HG03565 (cell line): ENCODE measurements around the gene RARA.
A peak's percentile ranks its signal among the peaks of the same experiment; 100 is the strongest.

Source experiments
- ATAC-seq: cut with Tn5 transposase; IDR thresholded peaks from one replicate; pipeline ENCODE4 v1.9.1; 2021; ENCODE audit warnings: mild to moderate bottlenecking, moderate library complexity; ENCODE audit not compliant: unreplicated experiment

Gene RARA

GRCh38 chr17:40315678-40316570 is 6.9 kb downstream of the RARA start:
- no peak for ATAC-seq

- no peak for ATAC-seq
These were observed 7.8 kb downstream of the RARA start for GRCh38 chr17:40316571-40317344.

DNA sequence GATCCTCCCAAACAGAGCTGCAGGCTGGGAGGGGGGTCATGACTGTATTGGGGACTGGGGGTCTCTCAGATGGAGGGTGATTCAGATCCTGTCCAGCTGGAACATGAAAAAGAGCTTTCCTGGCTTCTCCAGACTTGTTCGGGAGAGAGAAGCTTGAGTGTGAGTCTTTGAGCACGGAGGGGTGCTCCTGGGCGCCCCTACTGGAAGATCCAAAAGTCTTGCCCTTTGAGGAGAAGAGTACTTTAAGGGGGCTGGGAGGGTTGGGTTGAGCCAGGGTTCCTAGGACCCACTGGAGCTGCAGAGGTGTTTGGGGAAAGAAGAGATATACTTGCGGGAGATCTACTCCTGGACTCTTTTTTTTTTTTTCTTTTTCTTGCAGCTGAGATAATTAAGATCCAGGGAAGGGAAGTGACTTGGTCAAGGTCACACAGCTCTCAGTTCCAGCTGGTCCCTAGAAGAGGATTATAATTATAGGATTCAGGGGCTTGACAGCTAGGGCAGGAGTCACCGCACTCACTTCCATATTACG is 8.4 kb downstream of the RARA start:
- ATAC-seq: no peak

DNA sequence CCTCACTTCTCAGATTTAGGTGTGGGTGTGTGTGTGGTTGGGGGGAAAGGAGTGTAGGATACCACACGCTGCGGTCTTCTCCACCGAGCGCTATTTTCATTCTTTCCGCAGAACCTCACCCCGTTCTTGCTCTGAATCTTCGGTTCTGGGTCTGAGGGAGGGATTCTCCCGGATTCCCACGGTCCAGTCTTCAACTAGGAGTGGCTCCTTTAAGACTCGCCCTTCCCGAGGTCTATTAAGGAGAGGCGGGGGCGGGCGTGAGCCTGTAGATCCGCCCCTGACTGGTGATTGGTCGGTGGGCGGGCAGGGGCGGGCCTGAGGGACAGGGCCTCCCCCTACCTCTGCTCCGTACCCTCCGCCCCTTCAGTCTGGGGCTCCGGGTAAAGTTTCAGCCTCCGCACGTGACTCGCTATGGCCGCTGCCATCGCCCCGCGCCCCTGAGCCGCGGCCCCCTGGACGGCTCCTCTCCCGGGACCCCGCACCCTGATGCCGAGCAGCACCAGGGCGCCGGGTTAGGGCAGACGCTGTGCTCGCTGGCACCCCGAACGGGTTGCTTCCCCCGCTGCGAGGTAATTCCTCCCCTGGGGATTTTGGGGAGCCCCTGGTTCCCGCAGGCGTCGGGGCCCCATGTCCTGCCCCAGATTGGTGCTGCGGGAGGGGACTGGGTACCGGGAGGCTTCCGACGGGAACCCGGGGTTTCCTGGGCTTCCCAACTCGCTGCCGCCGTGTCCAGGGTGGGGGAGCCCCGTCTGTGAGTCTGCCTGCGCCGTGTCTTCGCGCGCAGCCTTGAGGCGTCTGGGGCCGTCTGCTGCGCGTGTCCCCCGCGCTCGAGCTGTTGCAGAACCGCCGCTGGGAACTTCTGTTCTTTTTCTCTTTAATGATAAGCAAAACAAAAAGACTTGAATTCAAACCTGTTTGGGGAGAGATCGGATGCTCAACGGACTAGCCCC is 9.2 kb downstream of the RARA start:
- peak; percentile 52 for ATAC-seq

DNA sequence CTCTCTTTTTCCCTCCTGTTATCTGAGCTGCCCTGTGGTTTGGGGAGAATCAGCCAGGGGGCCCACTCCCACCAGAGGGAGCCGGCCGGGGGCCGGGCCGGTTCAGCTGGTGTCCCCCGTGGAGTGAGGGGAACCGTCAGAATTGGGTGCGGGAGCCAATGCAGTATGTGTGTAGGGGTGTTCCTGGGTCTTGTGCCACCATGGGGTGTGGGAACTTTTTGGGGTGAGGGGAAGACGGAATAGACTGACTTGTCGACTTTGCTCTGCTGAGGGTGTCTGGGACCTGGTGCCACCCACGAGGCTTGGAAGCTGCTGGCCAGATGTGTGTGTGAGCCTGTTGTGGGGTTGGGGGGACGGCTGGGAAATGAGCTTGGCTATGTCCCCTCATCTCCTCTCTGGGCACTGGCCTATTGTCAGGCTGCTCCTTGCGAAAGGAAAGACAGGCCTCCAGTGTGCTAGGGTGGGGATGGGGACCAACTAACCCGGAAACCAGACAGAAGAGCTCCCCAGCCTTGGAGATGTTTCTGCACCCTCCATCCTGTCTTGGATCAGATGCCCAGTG is 9.9 kb downstream of the RARA start:
- ATAC-seq: no peak

GRCh38 chr17:40319651-40320540 is 10.9 kb downstream of the RARA start:
- ATAC-seq: no peak

- ATAC-seq: no peak
These were observed 12.0 kb downstream of the RARA start for GRCh38 chr17:40320756-40321523.

DNA sequence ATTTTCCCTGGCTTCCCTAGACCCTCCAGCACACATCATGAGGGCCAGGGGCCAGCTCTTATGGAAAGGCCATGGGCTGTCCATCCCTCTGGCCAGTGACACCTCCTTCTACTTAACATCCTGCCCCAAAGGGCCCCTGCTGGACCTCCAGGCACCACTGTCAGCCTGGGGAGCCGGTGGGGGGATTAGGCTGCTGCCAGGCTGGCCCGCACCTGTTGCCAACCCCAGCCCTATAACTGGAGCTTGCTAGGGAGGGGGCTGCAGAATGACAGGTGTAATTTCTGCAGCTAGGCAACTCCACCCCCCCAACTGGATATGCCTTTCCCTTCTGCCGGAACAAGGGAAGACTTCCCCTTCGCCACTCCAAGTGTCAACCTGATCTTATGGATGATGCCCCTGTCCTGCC is 12.5 kb downstream of the RARA start:
- ATAC-seq: no peak

- ATAC-seq: no peak
These were observed 13.0 kb downstream of the RARA start for GRCh38 chr17:40321961-40322357.

DNA sequence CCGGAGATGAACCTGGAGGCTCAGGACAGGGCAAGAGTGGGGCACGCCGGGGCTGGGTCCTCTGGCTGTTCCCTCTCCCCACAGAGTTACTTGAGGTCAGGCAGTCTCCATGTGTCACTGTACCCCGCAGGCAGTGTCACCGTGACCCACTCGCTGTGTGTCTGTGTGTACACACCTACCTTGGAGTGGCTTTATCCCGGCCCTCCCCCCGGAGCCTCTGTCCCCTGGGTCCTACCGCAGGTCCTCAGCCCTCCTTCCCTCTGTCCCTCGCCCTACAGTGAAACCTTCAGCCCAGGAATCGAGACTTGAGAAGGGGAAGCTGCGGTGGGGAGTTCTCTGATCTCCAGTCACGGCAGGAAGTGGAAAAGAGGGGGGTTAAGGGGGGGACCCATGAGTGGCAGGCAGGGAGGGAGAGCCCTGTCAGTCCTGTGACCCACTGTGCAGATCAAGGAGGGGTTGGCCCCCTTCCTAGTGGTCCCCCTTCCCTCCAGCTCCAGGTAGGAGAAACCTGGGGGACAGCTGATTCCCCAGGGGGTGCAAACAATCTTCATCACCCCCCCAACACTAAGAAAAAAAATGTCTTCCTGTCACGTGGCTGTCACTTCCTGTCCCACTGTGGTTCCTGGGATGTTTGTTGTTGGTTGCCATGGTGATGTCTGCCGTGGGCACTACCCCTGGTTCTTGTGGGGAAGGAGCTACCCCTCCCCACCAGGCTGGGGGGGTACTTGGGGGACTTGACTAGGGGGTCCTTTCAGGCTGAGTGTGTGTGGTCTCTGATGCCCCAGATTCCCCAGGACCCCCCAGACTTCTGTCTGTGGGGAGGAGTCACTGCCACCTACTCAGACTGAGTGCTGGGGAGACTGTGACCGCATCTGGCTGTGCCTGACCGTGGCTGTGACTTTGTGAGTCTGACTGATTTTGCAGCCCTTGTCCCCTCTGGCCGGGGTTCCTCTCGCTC is 13.7 kb downstream of the RARA start:
- ATAC-seq: no peak

DNA sequence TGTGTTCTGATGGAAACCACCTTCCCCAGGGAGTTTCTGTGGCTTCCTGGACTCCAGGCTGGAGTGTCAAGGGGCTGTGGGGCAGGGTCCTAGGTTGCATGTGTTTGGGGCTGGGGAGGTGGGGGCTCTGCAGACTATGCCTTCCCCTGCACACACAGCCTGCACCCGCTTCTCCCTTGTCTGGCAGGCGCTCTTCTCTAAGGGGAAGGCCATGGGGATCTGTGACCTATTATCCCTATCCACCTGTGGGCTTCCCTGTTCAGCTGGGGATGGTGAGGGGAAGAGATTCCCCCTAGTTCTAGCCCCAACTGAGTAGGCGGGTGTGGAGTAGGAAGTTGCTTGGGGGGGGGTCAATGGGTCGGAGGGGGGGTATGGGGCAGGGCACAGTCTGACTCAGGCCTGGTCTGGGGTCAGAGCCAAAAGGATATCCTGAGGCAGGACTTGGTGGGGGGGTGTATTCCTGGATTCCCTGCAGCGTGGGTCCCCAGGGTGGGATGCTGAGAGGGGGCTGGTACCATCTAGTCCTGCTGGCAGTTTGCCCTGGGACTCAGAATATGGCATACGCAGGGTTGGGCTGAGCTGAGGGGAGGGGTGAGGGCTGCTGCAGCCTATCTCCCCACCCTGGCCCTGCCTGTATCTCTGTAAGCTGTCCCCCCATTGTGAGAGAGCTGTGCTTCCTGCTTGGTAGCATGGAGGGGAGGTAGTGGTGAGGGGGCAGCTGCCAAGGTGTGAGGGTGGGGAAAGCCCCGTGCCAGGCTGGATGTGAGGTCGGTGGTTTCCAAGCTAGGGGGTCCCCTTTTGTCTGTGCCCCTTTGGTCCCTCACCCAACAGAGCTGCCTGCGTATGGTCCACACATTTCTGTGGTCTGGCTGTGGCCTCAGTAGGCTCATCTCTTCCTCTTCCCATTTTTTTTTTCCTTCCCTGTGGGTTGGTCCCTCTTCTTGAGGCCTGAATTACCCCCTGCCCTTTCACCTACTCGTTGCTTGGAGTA is 14.7 kb downstream of the RARA start:
- ATAC-seq: no peak

DNA sequence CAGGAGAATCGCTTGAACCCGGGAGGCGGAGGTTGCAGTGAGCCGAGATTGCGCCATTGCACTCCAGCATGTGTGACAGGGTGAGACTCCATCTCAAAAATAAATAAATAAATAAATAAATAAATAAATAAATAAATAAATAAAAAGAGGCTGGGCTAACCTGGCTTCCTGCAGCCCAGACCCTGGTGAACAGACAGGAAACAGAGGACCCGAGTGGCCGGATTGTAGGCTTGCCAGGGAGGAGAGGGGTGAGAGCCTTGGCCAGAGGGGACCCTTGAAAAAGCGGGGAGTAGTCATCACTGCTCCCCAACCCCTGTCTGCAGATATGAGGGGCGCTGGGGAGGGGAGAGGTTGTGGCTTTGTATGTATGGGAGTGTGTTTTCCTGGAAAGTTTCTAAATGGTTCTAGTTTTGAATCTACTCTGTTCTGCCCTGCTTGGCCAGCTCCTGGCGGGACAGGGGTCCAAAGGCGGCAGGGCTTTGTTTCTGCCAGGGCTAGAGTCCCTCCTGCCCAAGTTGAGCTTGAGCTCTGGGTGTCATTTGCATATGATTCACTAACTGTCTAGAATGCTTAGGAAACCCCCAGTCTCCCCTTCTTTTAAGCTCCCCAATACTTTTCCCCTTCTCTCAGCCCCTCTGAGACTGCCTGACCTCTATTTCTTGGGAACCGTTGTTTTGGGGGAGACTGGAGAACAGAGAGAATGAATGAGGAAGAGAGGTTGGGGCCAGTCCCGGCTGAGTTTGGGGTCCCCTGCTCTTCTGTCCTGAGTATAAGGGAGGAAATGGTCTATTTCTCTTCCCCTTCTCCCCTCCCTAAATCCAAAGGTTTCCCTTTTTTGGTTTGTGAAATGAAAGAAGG is 16.4 kb downstream of the RARA start:
- no peak for ATAC-seq

- no peak for ATAC-seq
These were observed 17.2 kb downstream of the RARA start for GRCh38 chr17:40326014-40326831.

- no peak for ATAC-seq
These were observed 17.8 kb downstream of the RARA start for GRCh38 chr17:40326832-40327199.
